ENCODE results near the gene VAT1L. TPM values are rescaled to one million over a fixed set of nuclear protein-coding genes. Genes with fewer than 3 reads are reported as not detected.
A peak's percentile ranks its signal among the peaks of the same experiment; 100 is the strongest.

Gene VAT1L
- total and polyA plus RNA-seq, 8 donors: 0.61 to 5.1 (median 1.3) TPM; not detected in 2

- Histone ChIP-seq H3K9me3 (no peaks in the 10 kb centered on the region), H3K27me3 (no peaks in the 10 kb centered on the region), H3K27ac (no peak overlapping the region), H3K4me3 (no peak overlapping the region), H3K36me3 (no peaks in the 10 kb centered on the region), H3K4me1 (no peaks in the 10 kb centered on the region)
- no peak for DNase-seq
- intact Hi-C loops (cut with DNase I; ENCODE audit: low total_unique reads): no loop called here
- WGBS, 5 donors: 52 to 73% (median 63%) methylated on average over 7 of the region's 7 CpGs
- TF ChIP-seq CTCF (IDR thresholded peaks at IDR 0.05) (no peak), POLR2A (IDR thresholded peaks at IDR 0.05) (no peak), POLR2AphosphoS5 (IDR thresholded peaks at IDR 0.05) (no peak), EP300 (IDR thresholded peaks at IDR 0.05) (no peak)
Observed at GRCh38 chr16:77905374-77905920, 117.1 kb downstream of the VAT1L start.

- 52 to 64% (median 63%) methylated on average over 3 of the region's 3 CpGs for WGBS, 5 donors
Observed at GRCh38 chr16:77910021-77910420, 121.7 kb downstream of the VAT1L start.

GRCh38 chr16:77912617-77913016, 124.3 kb downstream of the VAT1L start:
- no peaks in the 10 kb centered on the region for H3K4me1 ChIP-seq
- 80 to 87% (median 81%) methylated on average over 4 of the region's 4 CpGs for WGBS, 5 donors

More at GRCh38 chr16:77910021-77910420, 121.7 kb downstream of the VAT1L start:
- Histone ChIP-seq H3K4me1 (no peaks in the 10 kb centered on the region), H3K9me3 (no peaks in the 10 kb centered on the region), H3K27ac (no peak overlapping the region), H3K4me3 (no peak overlapping the region), H3K27me3 (no peaks in the 10 kb centered on the region), H3K36me3 (no peaks in the 10 kb centered on the region)
- TF ChIP-seq POLR2AphosphoS5 (IDR thresholded peaks at IDR 0.05) (no peak), CTCF (IDR thresholded peaks at IDR 0.05) (no peak), EP300 (IDR thresholded peaks at IDR 0.05) (no peak), POLR2A (IDR thresholded peaks at IDR 0.05) (no peak)
- DNase-seq: peak in 1 of 2 donors; percentile 26
- intact Hi-C loops (cut with DNase I; ENCODE audit: low total_unique reads): no loop called here

GRCh38 chr16:77913738-77914253, 125.4 kb downstream of the VAT1L start:
- 65 to 89% (median 72%) methylated on average over 2 of the region's 2 CpGs for WGBS, 5 donors
- intact Hi-C loops (cut with DNase I; ENCODE audit: low total_unique reads): no loop called here
- Histone ChIP-seq H3K4me3 (no peak overlapping the region), H3K9me3 (no peaks in the 10 kb centered on the region), H3K4me1 (peaks cover 5 to 10% (median 7%) of the 10 kb centered on the region in 4 donors), H3K36me3 (no peaks in the 10 kb centered on the region), H3K27ac (no peak overlapping the region), H3K27me3 (no peaks in the 10 kb centered on the region)
- DNase-seq: no peak
- TF ChIP-seq POLR2AphosphoS5 (IDR thresholded peaks at IDR 0.05) (no peak), POLR2A (IDR thresholded peaks at IDR 0.05) (no peak), EP300 (IDR thresholded peaks at IDR 0.05) (no peak), CTCF (IDR thresholded peaks at IDR 0.05) (no peak)

More at GRCh38 chr16:77912617-77913016, 124.3 kb downstream of the VAT1L start:
- H3K9me3 ChIP-seq: no peaks in the 10 kb centered on the region
- H3K27ac ChIP-seq: no peak overlapping the region
- H3K36me3 ChIP-seq: no peaks in the 10 kb centered on the region
- no peak for DNase-seq
- H3K27me3 ChIP-seq: no peaks in the 10 kb centered on the region
- no peak overlapping the region for H3K4me3 ChIP-seq
- intact Hi-C loops (cut with DNase I; ENCODE audit: low total_unique reads): no loop called here
- TF ChIP-seq POLR2AphosphoS5 (IDR thresholded peaks at IDR 0.05) (no peak), CTCF (IDR thresholded peaks at IDR 0.05) (no peak), POLR2A (IDR thresholded peaks at IDR 0.05) (no peak), EP300 (IDR thresholded peaks at IDR 0.05) (no peak)

Data from stomach (tissue), 9 donors.